ENCODE data around the gene TRPM8.
A peak's percentile ranks its signal among the peaks of the same experiment; 100 is the strongest.

TRPM8 gene

DNA sequence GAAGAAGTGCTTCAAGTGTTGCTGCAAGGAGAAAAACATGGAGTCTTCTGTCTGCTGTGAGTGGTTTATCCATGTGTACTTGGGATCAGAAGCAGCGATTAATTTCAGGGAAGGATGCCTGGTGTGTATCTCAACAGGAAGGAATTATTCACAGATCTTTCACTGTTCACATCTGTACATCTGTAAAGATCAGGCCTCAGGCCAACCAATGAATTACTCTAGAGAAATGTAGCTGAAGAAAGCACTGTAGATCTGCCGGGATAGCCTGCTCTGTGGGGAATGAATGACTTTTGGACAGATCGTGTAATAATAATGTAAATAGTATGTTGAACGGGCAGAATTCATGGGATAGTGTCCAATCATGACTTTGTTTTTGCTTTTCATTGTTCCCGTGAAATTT, 79.3 kb downstream of the TRPM8 start:
- FAIRE-seq: no peak

DNA sequence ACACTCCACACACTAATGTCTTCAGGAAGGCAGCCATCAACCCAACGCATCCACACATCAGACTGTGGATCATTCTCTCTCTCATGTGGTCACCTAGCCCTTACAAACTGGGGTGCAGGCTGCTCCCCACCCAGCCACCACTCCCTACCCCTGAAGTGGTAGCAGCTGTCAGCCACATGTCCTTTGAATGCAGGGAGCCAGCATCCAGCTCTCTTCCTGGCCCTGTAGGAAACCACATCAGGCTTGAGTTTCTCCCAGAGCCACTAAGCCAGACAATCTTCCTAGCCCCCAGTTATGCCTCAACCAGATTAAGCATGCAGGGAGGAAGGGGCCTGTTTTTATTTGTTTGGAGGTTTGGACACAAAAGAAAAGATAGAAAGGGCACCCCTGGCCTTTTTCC, 80.5 kb downstream of the TRPM8 start:
- no peak for FAIRE-seq
- no peak for DNase-seq (ENCODE audit: extremely low spot score, insufficient read length, low read depth)

More for the DNA sequence above, 79.3 kb downstream of the TRPM8 start:
- DNase-seq (ENCODE audit: extremely low spot score, insufficient read length, low read depth): no peak

DNA sequence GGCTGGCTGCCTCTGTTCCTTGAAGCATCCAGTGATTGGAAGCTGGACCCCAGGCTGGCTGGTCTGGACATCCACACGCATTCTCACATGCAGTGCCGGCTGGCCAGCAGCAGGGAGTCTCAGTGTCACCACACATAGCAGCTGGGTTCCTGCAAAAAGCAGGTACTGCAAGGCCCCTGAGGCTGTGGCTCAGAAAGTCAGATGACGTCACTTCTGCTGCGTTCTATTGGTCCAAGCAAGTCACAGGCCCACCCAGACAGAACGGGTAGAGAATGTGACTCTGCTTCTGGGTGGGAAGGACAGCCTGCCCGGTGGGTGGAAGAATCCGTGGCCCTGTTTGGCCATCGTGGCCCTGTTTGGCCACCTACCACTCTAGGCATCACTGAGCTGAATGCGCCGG, 82.0 kb downstream of the TRPM8 start:
- FAIRE-seq (no peak), DNase-seq (ENCODE audit: extremely low spot score, insufficient read length, low read depth) (no peak)

DNA sequence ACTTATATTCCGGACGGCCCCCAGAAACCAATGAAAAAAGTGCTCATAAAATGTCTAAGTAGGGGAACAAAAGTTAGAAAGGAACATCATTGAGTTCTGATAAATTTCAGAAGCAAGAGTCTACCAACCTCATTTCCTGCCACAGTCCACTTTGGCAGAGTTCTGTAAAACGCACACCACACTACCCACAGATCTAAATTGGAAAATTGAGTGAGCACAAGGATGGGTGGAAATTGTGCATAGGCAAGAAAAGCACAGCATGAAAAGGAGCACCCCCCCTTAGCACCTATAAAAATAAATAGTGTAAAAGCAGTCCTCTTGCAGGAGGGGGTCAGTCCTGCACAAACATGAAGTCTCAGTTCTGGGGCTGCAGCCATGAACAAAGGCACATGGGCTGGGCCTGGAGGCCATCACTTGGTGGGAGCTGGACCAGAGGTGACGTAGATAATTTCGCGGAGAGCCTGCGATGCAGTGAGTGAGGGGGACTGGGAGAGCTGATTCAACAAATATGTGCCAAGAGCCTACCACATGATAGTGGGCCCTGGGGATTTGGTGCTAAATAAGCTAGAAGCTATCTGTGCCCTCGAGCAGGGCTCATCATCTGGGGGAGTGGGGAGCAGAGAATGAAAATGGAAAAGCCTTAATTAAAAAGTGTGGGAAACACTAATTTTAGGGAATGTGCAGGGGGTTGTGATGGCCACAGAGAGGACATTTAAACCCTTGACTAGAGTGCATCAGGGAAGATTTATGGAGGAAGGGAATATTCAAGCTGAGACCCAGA, 84.4 kb downstream of the TRPM8 start:
- DNase-seq (ENCODE audit: extremely low spot score, insufficient read length, low read depth) (no peak), FAIRE-seq (no peak)

DNA sequence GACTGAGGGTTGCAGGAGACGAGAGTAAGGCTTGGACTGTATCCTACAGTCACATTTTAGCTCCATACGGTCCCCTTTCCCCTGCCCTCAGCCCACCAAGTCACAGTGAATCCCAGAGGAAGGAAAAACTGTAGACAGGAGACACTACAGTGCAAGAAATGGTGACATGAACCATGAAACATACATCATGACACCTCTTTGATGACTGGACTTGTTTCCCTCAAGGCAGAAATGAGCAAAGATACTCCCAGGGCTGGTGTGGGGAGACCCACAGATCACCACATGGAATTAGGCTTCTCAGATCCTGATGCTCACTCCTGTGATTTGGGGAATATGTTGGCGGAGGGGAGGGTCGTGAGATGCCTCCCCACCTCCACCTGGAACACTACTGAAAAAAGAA, 85.1 kb downstream of the TRPM8 start:
- DNase-seq (ENCODE audit: extremely low spot score, insufficient read length, low read depth): no peak
- FAIRE-seq: no peak

DNA sequence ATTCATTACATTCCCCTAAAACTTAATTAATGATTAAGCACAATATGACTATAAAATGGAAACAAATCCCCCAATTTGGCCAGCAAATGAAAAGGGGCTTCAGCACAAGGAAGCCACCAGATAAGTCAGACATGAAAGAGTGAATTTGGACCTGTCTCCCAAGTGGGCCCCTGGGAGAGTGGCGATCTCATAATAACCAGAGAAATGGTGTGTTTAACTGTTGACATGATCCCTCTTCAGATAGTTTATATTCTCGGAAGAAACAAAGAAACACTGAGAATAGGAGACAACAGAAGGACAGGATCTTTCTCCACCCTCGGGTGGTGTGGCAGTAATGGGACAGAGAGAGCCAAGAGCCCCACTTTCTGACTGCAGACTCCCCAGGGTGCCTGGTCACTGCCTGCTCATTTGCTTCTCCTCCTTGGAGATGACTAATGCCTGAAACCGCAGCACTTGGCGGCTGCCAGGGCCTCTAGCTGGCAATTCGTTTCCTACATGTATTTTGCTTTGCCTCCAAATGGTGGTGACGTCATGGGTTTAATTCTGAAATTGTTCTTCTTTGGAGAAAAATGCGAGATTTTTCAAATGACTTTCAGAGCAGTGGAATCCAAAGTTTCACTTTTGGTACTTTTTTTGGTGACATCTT, 86.9 kb downstream of the TRPM8 start:
- FAIRE-seq (no peak), DNase-seq (ENCODE audit: extremely low spot score, insufficient read length, low read depth) (no peak)

DNA sequence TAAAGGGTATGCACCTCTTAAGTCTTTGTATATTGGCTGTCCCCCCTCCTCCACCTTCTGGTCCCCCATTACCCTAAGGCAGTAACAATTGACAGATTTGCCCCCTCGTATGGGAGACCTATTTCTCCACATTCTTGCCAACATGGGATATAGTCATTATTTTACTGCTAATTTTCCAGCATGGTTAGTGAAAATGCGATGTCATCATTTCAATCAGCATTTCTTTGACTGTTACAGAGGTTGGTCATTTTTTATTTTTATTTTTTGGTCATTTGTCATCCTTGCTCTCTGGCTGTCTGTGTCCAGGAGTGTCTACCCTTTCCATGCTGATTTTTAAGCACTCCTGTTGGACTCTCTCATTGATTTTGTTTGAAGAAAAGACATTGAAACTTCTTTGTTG, 88.0 kb downstream of the TRPM8 start:
- no peak for FAIRE-seq
- no peak for DNase-seq (ENCODE audit: extremely low spot score, insufficient read length, low read depth)

DNA sequence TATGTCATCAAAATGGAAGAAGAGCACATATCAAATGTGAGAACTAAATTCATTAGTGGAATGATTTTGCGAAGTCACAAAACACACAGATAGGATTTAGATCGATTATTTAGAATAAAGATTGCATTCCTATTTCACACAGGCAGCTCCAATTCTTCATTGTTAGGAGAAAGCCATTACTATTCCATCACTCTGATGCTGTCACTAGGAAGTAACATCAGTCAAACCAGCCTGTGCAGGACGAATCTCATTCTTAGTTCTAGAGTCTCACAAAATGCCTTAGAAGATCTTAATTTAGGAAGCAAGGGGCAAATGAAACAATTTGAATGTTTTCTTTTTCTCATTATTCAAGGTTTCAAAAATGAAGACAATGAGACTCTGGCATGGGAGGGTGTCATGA, 89.3 kb downstream of the TRPM8 start:
- DNase-seq (ENCODE audit: extremely low spot score, insufficient read length, low read depth): no peak
- no peak for FAIRE-seq

DNA sequence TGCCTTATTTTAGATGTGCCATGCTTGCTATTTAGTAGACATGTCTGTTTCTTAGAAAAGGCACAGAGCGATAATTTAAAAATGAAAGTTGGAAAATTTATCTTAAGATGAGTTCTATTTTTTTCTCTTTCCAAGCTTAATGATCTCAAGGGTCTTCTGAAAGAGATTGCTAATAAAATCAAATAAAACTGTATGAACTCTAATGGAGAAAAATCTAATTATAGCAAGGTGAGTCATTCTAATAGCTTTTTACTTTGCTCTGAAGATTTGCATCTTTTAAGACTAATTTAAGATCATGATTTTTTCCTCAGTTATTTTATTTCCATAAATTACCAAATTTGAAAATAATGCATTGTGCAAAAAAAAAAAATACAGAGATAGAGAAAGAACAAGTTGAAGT, 97.3 kb downstream of the TRPM8 start:
- FAIRE-seq (no peak), DNase-seq (ENCODE audit: extremely low spot score, insufficient read length, low read depth) (no peak)

DNA sequence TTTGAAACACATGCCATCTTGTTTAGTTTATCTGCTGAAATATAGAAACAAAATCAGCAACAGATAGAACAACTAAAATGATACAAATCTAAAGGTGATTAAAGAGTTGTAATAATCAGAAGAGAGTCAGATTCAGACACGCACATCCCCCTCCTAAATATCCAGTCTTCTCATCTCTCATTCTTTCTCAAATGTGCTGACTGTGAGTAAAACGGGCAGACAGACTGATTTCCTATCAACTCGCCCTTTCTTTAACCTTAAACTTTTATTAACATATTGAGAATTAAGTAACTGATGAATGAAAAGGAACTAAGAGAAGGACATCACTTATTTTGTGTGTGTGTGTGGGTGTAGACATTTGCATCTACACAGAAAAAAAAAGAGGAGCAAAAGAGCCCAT, 98.7 kb downstream of the TRPM8 start:
- FAIRE-seq: no peak
- no peak for DNase-seq (ENCODE audit: extremely low spot score, insufficient read length, low read depth)

DNA sequence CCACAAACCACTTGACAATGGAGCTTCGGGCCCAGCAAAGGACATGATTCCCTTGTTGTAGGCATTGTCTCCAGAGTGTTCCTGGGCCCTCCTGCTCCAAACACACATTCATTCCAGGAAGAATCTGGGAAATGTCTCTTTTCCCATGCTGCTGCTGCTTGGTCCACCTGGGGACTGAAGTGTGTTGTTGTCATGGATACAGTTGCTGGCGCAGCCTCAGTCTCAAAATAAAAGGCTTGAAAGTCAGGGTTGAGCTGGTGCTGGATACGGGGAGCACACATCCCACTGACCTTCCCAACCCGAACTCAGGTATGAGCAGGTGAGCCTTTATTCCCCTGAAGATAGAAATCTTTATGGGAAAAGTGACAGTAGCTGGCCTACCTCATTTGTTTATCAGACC, 102.7 kb downstream of the TRPM8 start:
- DNase-seq (ENCODE audit: extremely low spot score, insufficient read length, low read depth): no peak
- no peak for FAIRE-seq

DNA sequence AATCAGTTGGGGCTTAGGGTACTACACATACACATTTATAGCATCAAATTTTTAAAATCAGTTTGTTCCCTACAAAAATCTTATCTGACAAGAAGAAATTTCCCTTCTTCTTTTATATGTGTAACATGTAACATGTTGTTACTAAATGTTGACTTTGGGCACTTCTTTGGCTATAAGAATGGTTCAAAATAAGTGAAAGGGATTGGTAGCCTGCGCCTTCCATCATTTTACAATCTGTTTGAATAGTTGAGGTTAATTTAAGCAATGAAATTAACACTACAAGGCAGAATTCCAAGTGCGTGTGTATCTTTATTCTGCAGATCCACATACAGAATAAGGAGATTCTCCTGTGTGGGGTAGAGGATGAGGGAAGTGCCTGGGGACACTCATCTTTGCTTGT, 103.2 kb downstream of the TRPM8 start:
- DNase-seq (ENCODE audit: extremely low spot score, insufficient read length, low read depth) (no peak), FAIRE-seq (no peak)

DNA sequence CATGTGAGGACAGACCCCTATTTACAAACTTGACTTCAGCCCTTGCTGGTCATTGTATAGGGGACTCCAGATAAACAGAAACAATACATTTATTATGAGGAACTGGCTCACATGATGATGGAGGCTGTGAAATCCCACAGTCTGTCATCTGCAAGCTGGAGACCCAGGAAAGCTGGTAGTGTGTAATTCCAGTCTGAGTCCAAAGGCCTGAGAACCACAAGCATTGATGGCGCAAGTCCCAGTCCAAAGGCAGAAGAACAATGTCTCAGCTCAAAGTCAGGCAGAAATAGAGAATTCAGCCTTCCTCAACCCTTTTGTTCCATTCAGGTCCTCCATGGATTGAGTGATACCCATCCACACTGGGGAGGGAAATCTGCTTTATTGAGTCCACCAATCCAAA, 105.3 kb downstream of the TRPM8 start:
- no peak for FAIRE-seq
- no peak for DNase-seq (ENCODE audit: extremely low spot score, insufficient read length, low read depth)

DNA sequence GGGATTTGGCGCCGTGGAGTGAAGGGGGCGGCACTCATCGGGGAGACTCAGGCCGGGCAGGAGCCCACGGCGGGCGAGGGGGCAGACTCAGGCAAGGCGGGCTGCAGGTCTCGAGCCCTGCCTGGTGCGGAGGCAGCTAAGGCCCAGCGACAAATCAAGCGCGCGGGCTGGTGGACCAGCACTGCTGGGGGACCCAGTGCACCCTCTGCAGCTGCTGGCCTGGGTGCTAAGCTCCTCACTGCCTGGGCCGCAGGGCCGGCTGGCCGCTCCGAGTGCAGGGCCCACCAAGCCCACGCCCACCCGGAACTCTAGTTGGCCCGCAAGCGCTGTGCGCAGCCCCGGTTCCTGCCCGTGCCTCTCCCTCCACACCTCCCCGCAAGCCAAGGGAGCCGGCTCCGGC, 107.1 kb downstream of the TRPM8 start:
- DNase-seq (ENCODE audit: extremely low spot score, insufficient read length, low read depth) (no peak), FAIRE-seq (no peak)

DNA sequence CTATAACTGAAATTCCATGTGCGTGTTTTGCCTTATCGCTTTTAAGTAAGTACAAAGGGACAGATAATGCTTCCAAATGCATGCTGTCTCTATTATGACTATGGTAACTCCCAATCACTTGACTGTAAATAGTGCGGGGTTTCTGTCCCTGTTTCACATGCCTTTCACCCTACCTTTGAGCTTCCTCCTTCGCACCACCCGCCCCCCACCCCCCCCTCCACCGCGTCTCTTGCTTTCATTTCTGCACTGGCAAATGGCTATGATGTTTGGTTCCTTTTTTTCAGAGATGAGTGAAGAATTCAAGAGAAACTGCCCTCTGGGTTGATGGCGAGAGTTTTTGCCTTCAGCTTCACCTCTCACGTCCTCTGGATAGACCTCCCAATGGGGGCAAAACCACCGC, 108.3 kb downstream of the TRPM8 start:
- FAIRE-seq: no peak
- DNase-seq (ENCODE audit: extremely low spot score, insufficient read length, low read depth): peak; percentile 5

DNA sequence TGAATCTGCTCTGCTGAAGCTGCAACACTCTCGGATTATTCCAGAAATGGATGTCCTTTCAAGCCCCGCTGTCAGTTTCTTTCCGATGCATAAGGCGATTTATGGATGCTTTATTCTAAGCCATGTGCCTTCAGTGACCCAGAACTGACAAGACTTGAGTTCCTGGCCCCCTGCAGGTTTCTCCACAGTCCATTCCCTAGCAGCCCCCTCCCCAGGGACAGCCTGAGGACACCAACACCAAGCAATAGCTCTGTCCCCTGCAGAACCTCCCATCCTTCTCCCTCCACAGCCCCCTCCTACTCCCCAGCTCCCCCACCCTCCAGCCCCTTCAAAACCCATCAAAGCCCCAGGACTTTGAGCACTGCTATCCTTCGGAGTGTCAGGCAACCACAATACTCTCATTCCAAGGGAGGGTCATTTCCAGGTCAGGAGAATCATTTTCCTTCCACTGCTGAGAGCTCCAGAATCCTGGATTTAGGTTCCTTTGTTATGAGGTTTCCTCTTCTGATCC, 108.8 kb downstream of the TRPM8 start:
- FAIRE-seq: no peak
- DNase-seq (ENCODE audit: extremely low spot score, insufficient read length, low read depth): no peak

DNA sequence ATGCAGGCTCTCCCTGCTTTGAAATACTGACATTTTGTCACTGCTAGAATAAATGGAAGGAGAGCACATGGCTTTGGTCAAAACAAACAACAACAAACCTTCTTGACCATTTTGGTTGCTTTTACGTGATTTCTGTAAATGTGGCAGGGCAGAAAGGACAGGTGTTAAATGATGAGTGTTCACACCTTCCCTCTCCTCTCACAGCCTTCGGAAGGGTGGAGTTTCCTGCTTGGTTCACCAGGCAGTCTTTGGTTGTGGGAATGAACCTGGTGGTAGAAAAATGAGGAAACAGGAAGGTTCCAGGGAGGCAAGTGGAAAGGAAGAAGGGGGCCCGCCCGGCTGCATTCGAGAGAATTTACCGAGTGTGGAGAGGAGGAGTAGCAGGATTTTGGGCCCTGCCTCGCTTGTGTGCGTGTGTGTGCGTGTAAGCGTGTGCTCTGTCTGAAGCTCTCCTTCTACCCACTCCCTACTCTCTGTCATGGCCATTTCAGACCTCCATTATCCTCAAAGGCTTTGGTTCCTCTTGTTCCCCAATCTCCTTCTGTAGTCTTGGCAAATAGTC, 109.6 kb downstream of the TRPM8 start:
- DNase-seq (ENCODE audit: extremely low spot score, insufficient read length, low read depth) (no peak), FAIRE-seq (no peak)

DNA sequence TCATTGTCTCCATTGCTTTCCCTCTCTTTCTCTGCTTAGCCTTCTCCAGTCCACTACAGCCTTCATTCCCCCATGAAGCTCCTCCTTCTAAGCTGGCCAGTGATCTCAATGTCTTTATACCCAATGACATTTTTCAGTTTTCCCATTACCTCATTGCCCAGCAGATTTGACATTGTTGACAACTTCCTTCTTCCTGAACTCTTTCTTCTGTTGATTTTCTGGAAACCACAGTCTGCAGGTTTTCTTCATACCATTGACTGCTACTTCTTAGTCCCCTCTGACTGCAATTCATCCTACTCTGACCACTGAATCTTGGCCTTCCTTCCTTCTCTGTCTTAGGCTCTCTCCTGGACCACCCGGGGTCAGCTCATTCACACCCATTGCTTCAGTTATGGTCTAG, 110.5 kb downstream of the TRPM8 start:
- no peak for FAIRE-seq
- no peak for DNase-seq (ENCODE audit: extremely low spot score, insufficient read length, low read depth)

DNA sequence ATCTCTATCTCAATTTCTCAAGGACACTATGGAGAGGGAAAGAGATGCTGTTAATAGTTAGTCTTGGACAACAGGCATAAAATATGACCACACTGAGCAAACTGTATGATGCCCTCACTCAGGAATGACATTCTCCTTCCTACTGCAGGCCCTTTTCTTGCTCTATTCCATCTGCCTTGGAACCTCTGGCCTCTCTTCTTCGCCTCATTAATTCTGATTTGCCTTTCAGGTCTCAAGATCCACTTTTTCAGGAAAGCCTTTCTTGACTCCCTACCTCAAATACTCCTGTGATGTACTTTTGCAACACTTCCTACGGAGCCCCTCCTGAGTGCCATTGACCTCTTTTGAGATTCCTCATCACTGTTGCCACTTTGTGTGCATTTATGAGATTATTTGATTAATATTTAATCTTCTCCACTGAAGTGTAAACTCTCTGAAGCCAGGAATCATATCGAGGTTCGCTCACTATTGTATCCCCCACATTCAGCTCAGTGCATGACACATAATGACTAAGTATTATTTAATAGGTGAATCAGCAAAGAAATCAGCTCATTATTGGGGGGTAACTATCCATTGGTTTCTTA, 112.1 kb downstream of the TRPM8 start:
- FAIRE-seq: no peak

DNA sequence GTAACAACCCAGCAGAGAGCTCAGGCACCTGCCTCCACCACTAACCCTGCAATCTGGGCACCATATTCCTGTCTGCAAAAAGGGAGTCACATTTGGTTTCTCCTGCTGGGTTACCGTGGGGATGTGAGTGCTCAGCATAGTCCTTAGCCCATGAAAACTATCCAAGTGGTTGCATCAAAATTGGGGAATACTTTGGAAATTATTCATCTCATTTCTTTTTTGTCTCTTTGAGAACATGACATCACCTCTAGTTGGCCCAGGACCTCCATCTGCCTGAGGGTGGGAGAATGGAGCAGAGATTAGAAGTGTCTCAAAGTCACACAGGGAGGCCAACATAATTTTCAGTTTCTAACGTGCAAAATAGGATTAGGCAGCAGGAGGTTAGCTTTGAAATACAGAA, 114.0 kb downstream of the TRPM8 start:
- DNase-seq (ENCODE audit: extremely low spot score, insufficient read length, low read depth) (no peak), FAIRE-seq (no peak)

More for the DNA sequence above, 112.1 kb downstream of the TRPM8 start:
- no peak for DNase-seq (ENCODE audit: extremely low spot score, insufficient read length, low read depth)

DNA sequence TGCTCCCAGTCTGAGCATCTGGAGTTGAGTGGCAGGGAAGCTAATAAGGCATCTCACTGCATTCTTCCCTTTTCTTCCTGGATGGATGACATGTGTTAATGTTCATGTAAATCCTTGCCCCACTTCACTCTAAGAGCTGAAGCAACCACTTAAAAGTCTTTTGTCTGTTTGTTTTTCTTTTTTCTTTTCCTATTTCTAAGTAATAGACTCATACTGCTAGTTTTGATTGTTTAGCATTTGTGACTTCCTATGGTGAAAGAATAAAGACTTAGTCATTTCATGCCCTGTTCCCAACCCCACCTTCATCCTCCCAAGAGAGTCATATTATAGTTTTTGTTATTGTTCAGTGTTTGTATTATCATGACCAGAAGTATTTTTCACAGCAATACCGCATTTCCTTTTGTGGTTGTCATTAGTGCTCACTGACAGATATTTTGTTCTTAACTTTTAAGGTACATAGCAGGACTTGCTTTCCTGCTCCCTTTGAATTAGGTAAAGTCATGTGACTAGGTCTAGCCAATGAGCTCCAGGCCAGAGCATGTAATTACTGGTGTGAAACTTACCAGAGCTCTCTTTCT, 115.2 kb downstream of the TRPM8 start:
- no peak for FAIRE-seq
- DNase-seq (ENCODE audit: extremely low spot score, insufficient read length, low read depth): no peak

Measured in GM18507 (cell line).